Cardiac muscle cell (in vitro differentiated cells and primary cell): ENCODE measurements around the gene PLD4. TPM values are rescaled to one million over a fixed set of nuclear protein-coding genes. Genes with fewer than 3 reads are reported as not detected.
A peak's percentile ranks its signal among the peaks of the same experiment; 100 is the strongest.

ENCODE experiments used
- DNase-seq, 2 donors: peaks; one replicate each; pipeline versions ENCODE4 v3.0.0 to v3.0.0-alpha.2; 2010 to 2017; ENCODE audit warnings: low read depth in 1 of 2, low spot score in 1 of 2
- H3K27ac ChIP-seq: fragments of 200-600 bp; sonication (generic); 2 replicates; pipeline ENCODE4 v1.5.1; 2016
- H3K27me3 ChIP-seq: fragments of 200-600 bp; sonication (generic); 2 replicates; pipeline ENCODE4 v1.6.0; 2016; ENCODE audit warnings: control low read depth
- H3K36me3 ChIP-seq: fragments of 200-600 bp; sonication (generic); 2 replicates; pipeline ENCODE4 v1.5.1; 2016; ENCODE audit warnings: control low read depth
- H3K4me1 ChIP-seq: fragments of 200-600 bp; sonication (generic); 2 replicates; pipeline ENCODE4 v1.8.1; 2017; ENCODE audit warnings: low read depth, mild to moderate bottlenecking, mixed run types
- H3K4me3 ChIP-seq: fragments of 200-600 bp; sonication (generic); 2 replicates; pipeline ENCODE4 v1.5.1; 2016; ENCODE audit warnings: mild to moderate bottlenecking
- H3K9me3 ChIP-seq: fragments of 200-600 bp; sonication (generic); 2 replicates; pipeline ENCODE4 v1.5.1; 2017; ENCODE audit warnings: low read depth, mild to moderate bottlenecking, control low read depth
- CTCF ChIP-seq: IDR thresholded peaks from 2 replicates; pipeline ENCODE4 v1.5.1; 2012; ENCODE audit warnings: low read depth, mild to moderate bottlenecking, low read length
- polyA plus RNA-seq: library from polyadenylated mRNA; unstranded; fragments of >200 nt; fragmentation: Nextera tagmentation; extraction: Ambion mirVana; gene quantifications from 2 replicates; pipeline ENCODE4 v1.2.1, GENCODE V29; 2016
- total RNA-seq: library from RNA; depleted of rRNA; stranded (reverse); fragments of >200 nt; gene quantifications from 2 replicates; pipeline ENCODE4 v1.2.3, GENCODE V29; 2016

The PLD4 gene
- total and polyA plus RNA-seq, 2 experiments from 2014 or later: 0.07 to 0.54 TPM

DNA sequence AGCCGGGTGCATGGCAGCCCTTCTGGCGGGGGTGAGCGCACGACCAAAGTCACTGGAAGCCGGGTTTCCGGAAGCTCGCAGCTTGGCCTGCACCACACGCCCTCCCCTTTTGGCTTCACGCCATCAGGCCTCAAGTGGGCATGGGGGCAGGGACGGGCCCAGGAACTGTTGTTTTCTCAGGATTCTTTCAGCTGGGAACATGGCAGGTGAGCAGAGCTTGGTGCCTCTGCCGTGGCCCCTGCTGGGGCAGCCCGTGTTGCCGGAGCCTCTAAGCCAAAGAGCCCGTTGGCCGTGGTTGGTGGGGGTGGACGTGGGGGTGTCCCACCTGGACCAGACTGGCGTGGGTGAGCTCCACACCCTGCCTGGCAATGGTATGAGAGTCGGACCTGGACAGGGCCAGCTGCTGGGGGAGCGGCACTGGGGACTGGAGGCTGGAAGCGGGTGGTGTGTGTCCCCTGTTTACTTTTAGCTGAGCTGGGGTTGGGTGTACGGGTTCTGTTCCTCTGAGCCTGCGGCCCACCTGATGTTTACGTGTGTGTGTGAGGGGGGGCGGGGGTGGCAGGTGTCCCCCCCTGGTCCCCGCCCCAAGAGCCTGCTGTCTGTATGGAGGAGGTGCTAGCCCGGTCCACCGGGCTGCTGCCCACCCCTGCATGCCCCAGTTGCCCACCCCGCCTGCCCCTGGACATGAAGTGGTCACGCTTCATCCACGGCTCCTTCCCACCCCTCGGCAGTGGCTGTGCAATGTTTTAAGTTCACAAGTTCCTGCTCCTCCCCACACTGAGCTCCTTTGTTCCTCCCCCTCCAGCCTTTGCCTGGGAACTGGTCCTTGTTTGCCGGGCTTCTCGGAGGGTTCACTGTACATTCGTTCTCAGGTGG, 28.7 kb upstream of the PLD4 start:
- Histone ChIP-seq H3K4me3 (no peak overlapping the region), H3K4me1 (peaks cover 11% of the 10 kb centered on the region), H3K27me3 (peaks cover 3% of the 10 kb centered on the region), H3K27ac (no peak overlapping the region), H3K9me3 (no peaks in the 10 kb centered on the region), H3K36me3 (no peaks in the 10 kb centered on the region)
- DNase-seq: no peak
- TF ChIP-seq CTCF: no peak

- Histone ChIP-seq H3K36me3 (no peaks in the 10 kb centered on the region), H3K9me3 (no peaks in the 10 kb centered on the region), H3K4me3 (no peak overlapping the region), H3K27ac (no peak overlapping the region), H3K27me3 (peaks cover 13% of the 10 kb centered on the region), H3K4me1 (peaks cover 11% of the 10 kb centered on the region)
- DNase-seq: no peak
- no peak for TF ChIP-seq CTCF
Measured at GRCh38 chr14:104897330-104898194, 27.1 kb upstream of the PLD4 start.

DNA sequence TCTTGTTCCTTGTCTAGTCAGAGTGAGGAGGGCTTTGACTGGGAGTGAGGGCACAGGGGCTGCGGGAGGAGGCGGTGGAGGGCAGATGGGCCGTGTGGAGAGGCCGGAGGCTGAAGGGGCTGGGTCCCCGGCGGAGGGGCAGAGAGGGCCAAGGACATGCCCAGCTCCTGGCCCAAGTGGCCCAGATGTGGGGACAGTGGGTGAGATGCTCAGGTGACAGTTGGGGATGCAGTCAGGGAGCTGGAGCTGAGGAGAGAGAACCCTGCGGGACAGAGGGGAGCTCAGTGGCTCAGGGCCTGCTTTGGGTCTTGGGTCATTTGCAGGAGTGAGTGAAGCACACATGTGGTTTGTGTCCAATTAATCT, 26.5 kb upstream of the PLD4 start:
- Histone ChIP-seq H3K27ac (no peak overlapping the region), H3K4me1 (peaks cover 11% of the 10 kb centered on the region), H3K36me3 (no peaks in the 10 kb centered on the region), H3K27me3 (peaks cover 13% of the 10 kb centered on the region), H3K9me3 (no peaks in the 10 kb centered on the region), H3K4me3 (no peak overlapping the region)
- no peak for DNase-seq
- TF ChIP-seq CTCF: no peak

- no peak overlapping the region for H3K4me3 ChIP-seq
- DNase-seq: peak in 1 of 2 donors; percentile 22
Measured at GRCh38 chr14:104898870-104899510, 25.7 kb upstream of the PLD4 start.

More at GRCh38 chr14:104898870-104899510, 25.7 kb upstream of the PLD4 start:
- no peaks in the 10 kb centered on the region for H3K9me3 ChIP-seq
- H3K27ac ChIP-seq: no peak overlapping the region
- H3K36me3 ChIP-seq: no peaks in the 10 kb centered on the region
- H3K4me1 ChIP-seq: peaks cover 11% of the 10 kb centered on the region
- TF ChIP-seq CTCF: no peak
- peaks cover 15% of the 10 kb centered on the region for H3K27me3 ChIP-seq
